Immature natural killer cell (primary cell): ENCODE data around the gene CYP4F3. TPM values are rescaled to one million over a fixed set of nuclear protein-coding genes. Genes with fewer than 3 reads are reported as not detected.

Experiments used
- DNase-seq, 3 donors: peaks; one replicate each; pipeline ENCODE4 v3.0.0; 2022; ENCODE audit warnings: mixed read lengths in 1 of 3
- H3K27ac Mint-ChIP-seq, 6 donors: one replicate each; pipeline ENCODE4 v1.8.0; 2020; ENCODE audit warnings: mixed read lengths in 6 of 6, mild to moderate bottlenecking in 5 of 6, inconsistent platforms in 4 of 6, moderate library complexity in 3 of 6
- H3K27me3 Mint-ChIP-seq, 3 donors: one replicate each; pipeline ENCODE4 v1.8.0; 2020 to 2021; ENCODE audit warnings: low read depth in 3 of 3, mild to moderate bottlenecking in 3 of 3, mixed read lengths in 3 of 3, moderate library complexity in 3 of 3, inconsistent platforms in 1 of 3
- H3K36me3 Mint-ChIP-seq, 3 donors: one replicate each; pipeline ENCODE4 v1.8.0; 2020; ENCODE audit warnings: mixed read lengths in 3 of 3, inconsistent platforms in 2 of 3, mild to moderate bottlenecking in 2 of 3
- H3K4me1 Mint-ChIP-seq, 2 donors: one replicate each; pipeline ENCODE4 v1.8.0; 2020; ENCODE audit warnings: inconsistent platforms in 2 of 2, mild to moderate bottlenecking in 2 of 2, mixed read lengths in 2 of 2, moderate library complexity in 1 of 2
- H3K4me3 Mint-ChIP-seq, 5 donors: one replicate each; pipeline ENCODE4 v1.8.0; 2020; ENCODE audit warnings: mild to moderate bottlenecking in 5 of 5, mixed read lengths in 5 of 5, inconsistent platforms in 3 of 5, moderate library complexity in 3 of 5
- H3K9me3 Mint-ChIP-seq, 6 donors: one replicate each; pipeline ENCODE4 v1.8.0; 2020; ENCODE audit warnings: mild to moderate bottlenecking in 6 of 6, mixed read lengths in 6 of 6, inconsistent platforms in 4 of 6, moderate library complexity in 3 of 6
- polyA plus RNA-seq, 3 donors: library from polyadenylated mRNA; unstranded; fragments of 300-500 nt; fragmentation: Illumina TruSeq; gene quantifications; one replicate each; pipeline ENCODE4 v1.2.3, GENCODE V29; 2021

The CYP4F3 gene
- polyA plus RNA-seq, 3 donors from 2014 or later, result not detected

GRCh38 chr19:15701757-15702533 is 61.2 kb downstream of the CYP4F3 start:
- Mint-ChIP-seq H3K27ac (no peak overlapping the region), H3K36me3 (no peaks in the 10 kb centered on the region), H3K4me1 (no peaks in the 10 kb centered on the region), H3K9me3 (peaks cover 0 to 2% (median under 1%) of the 10 kb centered on the region in 6 donors), H3K4me3 (no peak overlapping the region), H3K27me3 (peaks cover 4 to 25% (median 10%) of the 10 kb centered on the region in 3 donors)
- DNase-seq, result no peak

- Mint-ChIP-seq H3K36me3 (no peaks in the 10 kb centered on the region), H3K27me3 (peaks cover 4 to 19% (median 10%) of the 10 kb centered on the region in 3 donors)
- peak in 2 of 3 donors; percentile 7 to 14 for DNase-seq
Measured at GRCh38 chr19:15702534-15702930, 61.8 kb downstream of the CYP4F3 start.

More at GRCh38 chr19:15702534-15702930, 61.8 kb downstream of the CYP4F3 start:
- Mint-ChIP-seq H3K4me3 (no peak overlapping the region), H3K4me1 (no peaks in the 10 kb centered on the region), H3K9me3 (peaks cover 0 to 4% (median 1%) of the 10 kb centered on the region in 6 donors), H3K27ac (no peak overlapping the region)

Other genes with a start within 250 kb of the CYP4F3 start
- gene AKAP8L, start 221.9 kb upstream of the CYP4F3 start, polyA plus RNA-seq, result 10 to 100 TPM; 28.4 to 58.5 (median 29.6) TPM
- gene WIZ, start 190.9 kb upstream of the CYP4F3 start, polyA plus RNA-seq, result 1 to 10 TPM in 1 of 3 donors, under 1 TPM in 1, not detected in 1; 0.78 to 1.5 TPM
- 100 to 1,000 TPM in 1 of 3 donors, 10 to 100 TPM in 2; 71.5 to 114 (median 89.1) TPM for gene RASAL3, start 176.4 kb upstream of the CYP4F3 start, polyA plus RNA-seq
- gene PGLYRP2, start 161.4 kb upstream of the CYP4F3 start, polyA plus RNA-seq, result under 1 TPM in 2 of 3 donors, not detected in 1; 0.10 to 0.17 TPM
- gene CYP4F22, start 132.4 kb upstream of the CYP4F3 start, polyA plus RNA-seq, result 1 to 10 TPM in 2 of 3 donors, not detected in 1; 1.3 to 2.7 TPM
- not detected for gene CYP4F8, start 25.7 kb upstream of the CYP4F3 start, polyA plus RNA-seq
- not detected for gene CYP4F12, start 32.2 kb downstream of the CYP4F3 start, polyA plus RNA-seq
- not detected for gene OR10H2, start 87.1 kb downstream of the CYP4F3 start, polyA plus RNA-seq
- gene OR10H3, start 97.1 kb downstream of the CYP4F3 start, polyA plus RNA-seq, result not detected
- not detected for gene OR10H5, start 146.8 kb downstream of the CYP4F3 start, polyA plus RNA-seq
- gene OR10H1, start 174.8 kb downstream of the CYP4F3 start, polyA plus RNA-seq, result not detected